Ectodermal cell (in vitro differentiated cells): Measurements from ENCODE around the gene SCAPER.
"Not testable (repeated sequence)": the region's sequence is repeated elsewhere in the genome, so short reads cannot be mapped to it uniquely, and the experiment has no call there.

Experiments
- H3K27ac ChIP-seq: 2 replicates; pipeline ENCODE4 v1.7.0; 2013; ENCODE audit warnings: mild to moderate bottlenecking, low read depth, low read length; ENCODE audit not compliant: insufficient read depth, poor library complexity, severe bottlenecking
- H3K27me3 ChIP-seq: 2 replicates; pipeline ENCODE4 v1.7.0; 2013; ENCODE audit warnings: mild to moderate bottlenecking, low read length; ENCODE audit not compliant: insufficient read depth, control insufficient read depth, poor library complexity, severe bottlenecking
- H3K36me3 ChIP-seq: one replicate; pipeline ENCODE4 v1.7.0; 2013; ENCODE audit warnings: low read length; ENCODE audit not compliant: control insufficient read depth, insufficient read depth
- H3K4me1 ChIP-seq: one replicate; pipeline ENCODE4 v1.7.0; 2013; ENCODE audit warnings: low read length; ENCODE audit not compliant: control insufficient read depth, insufficient read depth
- H3K4me3 ChIP-seq: 2 replicates; pipeline ENCODE4 v1.7.0; 2013; ENCODE audit warnings: low read depth, low read length, control low read depth; ENCODE audit not compliant: insufficient read depth
- H3K9me3 ChIP-seq: 2 replicates; pipeline ENCODE4 v1.7.0; 2013; ENCODE audit warnings: mild to moderate bottlenecking, low read length, moderate library complexity; ENCODE audit not compliant: control insufficient read depth
- WGBS, 2 experiments: methylation state at CpG; one replicate each; pipeline ENCODE4 v1.1.7; 2013; ENCODE audit warnings: missing lambda C conversion rate in 2 of 2; 5-methylcytosine and 5-hydroxymethylcytosine counted together

SCAPER gene

DNA sequence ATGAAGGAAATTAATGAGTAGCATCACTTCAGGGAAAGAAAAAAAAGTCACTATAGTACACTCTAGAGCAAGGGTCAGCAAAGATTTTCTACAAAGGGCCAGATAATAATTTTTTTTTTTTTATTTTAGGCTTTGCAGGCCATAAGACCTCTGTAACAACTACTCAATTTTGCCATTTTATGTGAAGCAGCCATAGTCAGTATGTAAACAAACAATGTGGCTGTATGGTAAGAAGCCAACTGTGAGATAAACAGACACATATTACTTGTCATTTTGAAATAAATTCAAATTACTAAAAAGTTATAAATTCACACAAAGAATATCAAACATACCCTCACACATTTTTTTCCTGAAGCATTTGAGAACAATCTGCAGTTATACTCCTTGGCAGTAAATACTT is 40.6 kb downstream of the SCAPER start:
- H3K36me3 ChIP-seq, result no peaks in the 10 kb centered on the region
- H3K4me1 ChIP-seq, result no peaks in the 10 kb centered on the region
- no peak overlapping the region for H3K27ac ChIP-seq
- no peaks in the 10 kb centered on the region for H3K27me3 ChIP-seq
- H3K9me3 ChIP-seq, result no peaks in the 10 kb centered on the region
- no peak overlapping the region for H3K4me3 ChIP-seq

DNA sequence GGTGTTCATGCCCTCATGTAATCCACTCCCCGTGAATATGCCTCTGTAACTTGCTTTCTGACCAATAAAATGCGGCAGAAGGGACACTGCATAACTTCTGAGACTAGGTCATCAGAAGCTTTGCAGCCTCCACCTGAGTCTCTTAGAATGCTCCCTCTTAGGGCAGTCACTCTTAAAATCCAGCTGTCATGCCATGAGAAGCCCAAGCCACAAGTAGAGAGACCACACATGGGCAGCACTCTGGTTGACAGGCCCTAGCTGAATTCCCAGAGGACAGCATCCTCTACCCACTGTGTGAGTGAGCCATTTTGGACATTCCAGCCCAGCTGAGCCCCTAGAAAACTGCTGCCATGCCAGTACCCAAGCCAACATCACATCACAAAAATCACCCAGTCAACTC is 41.4 kb downstream of the SCAPER start:
- Histone ChIP-seq H3K4me1 (no peaks in the 10 kb centered on the region), H3K27ac (no peak overlapping the region), H3K4me3 (no peak overlapping the region), H3K9me3 (no peaks in the 10 kb centered on the region), H3K36me3 (no peaks in the 10 kb centered on the region), H3K27me3 (no peaks in the 10 kb centered on the region)
- WGBS, 2 experiments, result 92 to 96% methylated on average over 2 of the region's 2 CpGs

DNA sequence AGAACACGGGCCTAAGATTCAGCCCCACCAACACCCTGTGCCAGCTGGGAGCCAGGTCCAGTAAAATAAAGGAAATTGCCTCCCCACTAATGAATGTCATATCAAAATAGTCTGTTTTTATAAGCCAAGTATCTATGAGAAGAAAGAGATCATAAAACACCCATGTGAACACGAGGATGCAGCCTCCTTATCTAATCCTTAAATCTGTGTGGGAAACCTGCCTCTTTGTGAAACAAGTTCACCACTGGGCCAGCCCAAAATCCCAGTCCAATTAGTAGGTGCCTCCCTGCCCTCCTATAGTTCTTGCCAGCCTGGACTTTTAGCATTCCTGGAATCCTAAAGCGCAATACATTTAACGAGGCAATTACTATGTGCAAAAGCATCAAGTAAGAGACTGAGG is 42.0 kb downstream of the SCAPER start:
- no peak overlapping the region for H3K4me3 ChIP-seq
- H3K27me3 ChIP-seq, result no peaks in the 10 kb centered on the region
- WGBS, 2 experiments, result 84 to 88% methylated on average over 2 to 4 of the region's 4 CpGs
- H3K27ac ChIP-seq, result no peak overlapping the region
- no peaks in the 10 kb centered on the region for H3K9me3 ChIP-seq
- H3K4me1 ChIP-seq, result no peaks in the 10 kb centered on the region
- no peaks in the 10 kb centered on the region for H3K36me3 ChIP-seq

DNA sequence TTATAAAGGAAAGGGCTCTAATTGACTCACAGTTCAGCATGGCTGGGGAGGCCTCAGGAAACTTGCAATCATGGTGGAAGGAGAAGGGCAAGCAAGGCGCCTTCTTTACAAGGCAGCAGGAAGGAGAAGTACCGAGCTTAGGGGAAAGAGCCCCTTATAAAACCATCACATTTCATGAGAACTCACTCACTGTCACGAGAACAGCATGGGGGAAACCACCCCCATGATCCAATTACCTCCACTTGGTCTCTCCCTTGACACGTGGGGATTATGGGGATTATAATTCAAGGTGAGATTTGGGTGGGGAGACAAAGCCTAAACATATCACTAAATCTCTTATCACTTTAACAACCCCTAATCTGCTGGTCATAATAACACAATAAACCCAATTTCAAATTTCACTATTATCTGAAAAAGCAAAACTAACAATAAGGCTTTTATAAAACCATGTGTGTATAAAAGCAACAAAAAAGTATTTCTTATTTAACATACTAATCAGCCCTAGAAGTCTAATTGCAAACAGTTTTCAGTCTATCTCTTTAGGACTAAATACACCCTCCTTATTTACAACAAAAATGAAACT is 43.2 kb downstream of the SCAPER start:
- Histone ChIP-seq H3K9me3 (no peaks in the 10 kb centered on the region), H3K27me3 (no peaks in the 10 kb centered on the region), H3K27ac (no peak overlapping the region), H3K4me3 (no peak overlapping the region), H3K36me3 (no peaks in the 10 kb centered on the region), H3K4me1 (no peaks in the 10 kb centered on the region)
- 68 to 86% methylated on average over 1 to 3 of the region's 4 CpGs for WGBS, 2 experiments

DNA sequence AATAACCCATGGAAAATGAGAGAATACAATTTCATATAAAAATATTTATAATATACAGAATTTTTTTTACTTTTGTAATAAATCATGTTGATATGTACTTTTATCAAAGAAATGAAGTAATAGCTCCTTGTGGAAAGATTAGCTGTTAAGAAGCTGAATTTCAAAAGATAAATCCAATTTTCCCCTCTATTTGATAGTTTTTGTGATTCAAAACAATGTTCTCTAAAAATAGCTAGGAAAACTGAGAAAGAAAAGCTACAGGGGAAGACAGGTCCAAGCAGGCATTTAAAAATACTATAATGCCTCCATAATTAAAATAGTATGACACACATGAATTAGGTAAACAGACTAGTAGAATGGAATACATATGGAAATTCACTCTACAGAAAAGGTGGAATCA is 44.9 kb downstream of the SCAPER start:
- no peaks in the 10 kb centered on the region for H3K27me3 ChIP-seq
- H3K9me3 ChIP-seq, result no peaks in the 10 kb centered on the region
- H3K36me3 ChIP-seq, result no peaks in the 10 kb centered on the region
- H3K4me1 ChIP-seq, result no peaks in the 10 kb centered on the region
- no peak overlapping the region for H3K27ac ChIP-seq
- H3K4me3 ChIP-seq, result no peak overlapping the region

DNA sequence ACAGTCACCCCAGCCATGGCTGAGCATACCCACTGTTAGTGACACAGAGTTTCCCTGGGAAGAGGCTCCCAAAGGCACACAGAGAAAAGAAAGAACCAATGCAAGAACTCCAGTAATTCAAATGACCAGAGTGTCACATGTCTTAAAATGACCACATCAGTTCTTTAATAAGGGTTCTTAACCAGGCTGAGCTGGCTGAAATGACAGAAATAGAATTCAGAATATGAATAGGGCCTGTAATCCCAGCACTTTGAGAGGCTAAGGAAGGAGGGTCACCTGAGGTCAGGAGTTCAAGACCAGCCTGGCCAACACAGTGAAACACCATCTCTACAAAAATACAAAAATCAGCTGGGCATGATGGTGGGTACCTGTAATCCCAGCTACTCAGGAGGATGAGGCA is 54.8 kb downstream of the SCAPER start:
- H3K27ac ChIP-seq, H3K4me3 ChIP-seq, H3K4me1 ChIP-seq, H3K36me3 ChIP-seq, H3K27me3 ChIP-seq, H3K9me3 ChIP-seq: not testable (repeated sequence)

DNA sequence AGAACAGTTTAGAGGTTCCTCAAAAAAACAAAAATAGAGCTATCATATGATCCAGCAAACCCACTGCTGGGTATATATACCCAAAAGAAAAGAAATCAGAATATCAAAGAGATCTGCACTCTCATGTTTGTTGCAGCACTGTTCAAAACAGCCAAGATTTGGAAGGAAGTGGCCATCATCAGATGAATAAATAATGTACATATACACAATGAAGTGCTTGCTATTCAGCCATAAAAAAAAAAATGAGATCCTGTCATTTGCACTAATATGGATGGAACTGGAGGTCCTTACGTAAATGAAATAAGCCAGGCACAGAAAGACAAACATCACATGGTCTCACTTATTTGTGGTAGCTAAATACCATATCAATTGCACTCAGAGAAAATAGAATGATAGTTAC is 58.4 kb downstream of the SCAPER start:
- WGBS, 2 experiments, result 92 to 94% methylated on average over 1 of the region's 1 CpG
- Histone ChIP-seq H3K9me3 (no peaks in the 10 kb centered on the region), H3K4me1 (no peaks in the 10 kb centered on the region), H3K36me3 (no peaks in the 10 kb centered on the region), H3K27me3 (no peaks in the 10 kb centered on the region), H3K4me3 (no peak overlapping the region), H3K27ac (no peak overlapping the region)

DNA sequence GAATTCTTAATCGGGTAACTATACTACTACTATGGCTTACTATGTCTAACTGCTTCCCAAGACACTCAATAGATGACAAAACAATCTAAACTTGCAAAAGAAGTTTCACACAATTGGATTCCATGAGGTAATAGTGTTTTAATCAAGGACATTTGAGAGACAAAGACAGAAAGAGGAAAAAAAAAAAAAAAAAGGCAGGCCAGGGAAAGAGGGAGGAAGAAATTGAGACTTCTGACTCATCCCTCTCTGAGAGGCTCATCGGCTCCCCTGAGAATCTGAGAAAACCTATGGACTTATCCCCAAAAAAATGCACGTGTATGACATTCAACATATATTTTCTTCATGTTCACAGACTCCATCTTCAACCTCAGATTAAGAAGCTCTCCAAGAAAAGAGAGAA is 61.0 kb downstream of the SCAPER start:
- Histone ChIP-seq H3K36me3 (no peaks in the 10 kb centered on the region), H3K27me3 (no peaks in the 10 kb centered on the region), H3K9me3 (no peaks in the 10 kb centered on the region), H3K4me3 (no peak overlapping the region), H3K4me1 (no peaks in the 10 kb centered on the region), H3K27ac (no peak overlapping the region)
- WGBS, 2 experiments, result 63 to 67% methylated on average over 3 of the region's 3 CpGs

DNA sequence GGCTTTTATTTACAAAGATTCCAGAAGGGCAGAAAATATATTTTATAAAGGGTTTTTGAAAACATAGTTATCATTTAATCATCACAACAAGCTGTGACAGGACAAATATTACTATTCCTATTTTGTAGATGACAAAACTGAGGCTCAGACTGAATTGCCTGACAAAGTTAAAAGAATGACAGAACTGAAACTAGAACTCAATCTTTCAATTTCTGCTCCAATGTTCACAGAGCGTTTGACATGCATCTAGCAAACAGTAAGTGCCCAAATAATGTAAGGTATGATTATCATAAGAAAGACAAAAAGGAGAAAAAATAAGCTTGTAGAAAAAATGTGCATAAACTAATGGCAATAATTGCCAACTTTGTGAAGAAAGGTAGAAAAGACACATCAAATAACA is 61.9 kb downstream of the SCAPER start:
- Histone ChIP-seq H3K27ac (no peak overlapping the region), H3K36me3 (no peaks in the 10 kb centered on the region), H3K4me3 (no peak overlapping the region), H3K9me3 (no peaks in the 10 kb centered on the region), H3K27me3 (no peaks in the 10 kb centered on the region), H3K4me1 (no peaks in the 10 kb centered on the region)
- WGBS, 2 experiments, result 92 to 100% methylated on average over 1 of the region's 1 CpG

DNA sequence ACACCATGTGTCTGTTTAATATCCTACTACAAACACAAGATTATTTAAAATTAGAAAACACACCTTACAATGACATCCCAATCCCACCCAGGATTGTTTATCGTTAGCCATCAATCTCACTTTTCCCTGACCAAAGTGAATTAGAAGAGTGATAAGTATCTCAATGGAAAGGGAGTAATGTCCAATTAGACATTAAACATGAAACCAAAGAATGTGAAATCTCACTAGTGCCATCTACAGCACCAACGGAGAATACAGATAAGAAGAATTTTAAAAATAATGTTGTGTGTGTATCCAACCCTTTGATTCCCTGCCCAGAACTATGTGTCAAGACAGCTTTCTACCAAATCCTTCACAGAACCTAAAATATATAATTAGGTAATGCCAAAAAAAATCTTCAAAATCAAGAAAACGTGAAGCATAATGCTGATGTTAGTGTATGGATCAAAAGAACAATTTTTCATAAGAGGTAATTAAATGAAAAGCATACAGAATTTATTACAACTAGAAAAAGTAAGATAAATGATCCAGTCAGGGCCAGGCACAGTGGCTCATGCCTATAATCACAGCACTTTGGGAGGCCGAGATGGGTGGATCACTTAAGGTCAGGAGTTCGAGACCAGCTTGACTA is 64.2 kb downstream of the SCAPER start:
- Histone ChIP-seq H3K36me3 (no peaks in the 10 kb centered on the region), H3K4me3 (no peak overlapping the region), H3K4me1 (no peaks in the 10 kb centered on the region), H3K27me3 (no peaks in the 10 kb centered on the region), H3K9me3 (no peaks in the 10 kb centered on the region), H3K27ac (no peak overlapping the region)
- 86 to 90% methylated on average over 2 to 5 of the region's 5 CpGs for WGBS, 2 experiments

DNA sequence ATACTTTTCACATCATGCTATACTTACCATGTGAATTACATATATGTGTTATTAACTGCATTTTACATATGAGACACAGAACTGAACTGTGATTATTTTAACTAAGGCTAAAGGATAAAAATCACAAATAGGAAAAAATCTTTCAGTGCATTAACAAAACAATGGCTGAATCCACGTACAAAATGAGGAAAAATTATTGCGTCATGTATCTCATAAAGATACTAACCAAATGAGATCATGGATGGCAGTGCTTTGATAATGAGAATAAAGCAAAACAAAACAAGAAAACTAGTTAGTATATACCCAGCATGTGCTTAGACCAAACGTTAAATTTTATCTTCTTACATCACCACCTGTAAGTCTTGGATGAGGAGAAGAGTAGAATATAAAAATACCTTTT is 66.0 kb downstream of the SCAPER start:
- 95 to 100% methylated on average over 2 of the region's 3 CpGs for WGBS, 2 experiments
- no peak overlapping the region for H3K27ac ChIP-seq

More for the DNA sequence above, 66.0 kb downstream of the SCAPER start:
- Histone ChIP-seq H3K9me3 (no peaks in the 10 kb centered on the region), H3K4me1 (no peaks in the 10 kb centered on the region), H3K4me3 (no peak overlapping the region), H3K36me3 (no peaks in the 10 kb centered on the region), H3K27me3 (no peaks in the 10 kb centered on the region)
